HUES6 (cell line): ENCODE data around the gene FES.

ENCODE experiments used
- H3K27ac ChIP-seq: 2 replicates; pipeline ENCODE4 v1.7.0; 2013; ENCODE audit warnings: low read depth, mild to moderate bottlenecking, low read length, inconsistent platforms
- H3K27me3 ChIP-seq: 2 replicates; pipeline ENCODE4 v1.6.1; 2013; ENCODE audit warnings: low read length; ENCODE audit not compliant: control insufficient read depth, insufficient read depth
- H3K36me3 ChIP-seq: 2 replicates; pipeline ENCODE4 v1.6.1; 2013; ENCODE audit warnings: low read length; ENCODE audit not compliant: control insufficient read depth, insufficient read depth
- H3K4me1 ChIP-seq: 2 replicates; pipeline ENCODE4 v1.6.1; 2013; ENCODE audit warnings: low read length; ENCODE audit not compliant: control insufficient read depth, insufficient read depth
- H3K4me3 ChIP-seq: 2 replicates; pipeline ENCODE4 v1.5.1; 2013; ENCODE audit warnings: low read depth, low read length
- H3K9ac ChIP-seq: one replicate; pipeline ENCODE4 v1.6.1; 2013; ENCODE audit warnings: mild to moderate bottlenecking, low read length
- H3K9me3 ChIP-seq: 2 replicates; pipeline ENCODE4 v1.6.1; 2013; ENCODE audit warnings: low read depth, low read length; ENCODE audit not compliant: control insufficient read depth, insufficient read depth

The FES gene

DNA sequence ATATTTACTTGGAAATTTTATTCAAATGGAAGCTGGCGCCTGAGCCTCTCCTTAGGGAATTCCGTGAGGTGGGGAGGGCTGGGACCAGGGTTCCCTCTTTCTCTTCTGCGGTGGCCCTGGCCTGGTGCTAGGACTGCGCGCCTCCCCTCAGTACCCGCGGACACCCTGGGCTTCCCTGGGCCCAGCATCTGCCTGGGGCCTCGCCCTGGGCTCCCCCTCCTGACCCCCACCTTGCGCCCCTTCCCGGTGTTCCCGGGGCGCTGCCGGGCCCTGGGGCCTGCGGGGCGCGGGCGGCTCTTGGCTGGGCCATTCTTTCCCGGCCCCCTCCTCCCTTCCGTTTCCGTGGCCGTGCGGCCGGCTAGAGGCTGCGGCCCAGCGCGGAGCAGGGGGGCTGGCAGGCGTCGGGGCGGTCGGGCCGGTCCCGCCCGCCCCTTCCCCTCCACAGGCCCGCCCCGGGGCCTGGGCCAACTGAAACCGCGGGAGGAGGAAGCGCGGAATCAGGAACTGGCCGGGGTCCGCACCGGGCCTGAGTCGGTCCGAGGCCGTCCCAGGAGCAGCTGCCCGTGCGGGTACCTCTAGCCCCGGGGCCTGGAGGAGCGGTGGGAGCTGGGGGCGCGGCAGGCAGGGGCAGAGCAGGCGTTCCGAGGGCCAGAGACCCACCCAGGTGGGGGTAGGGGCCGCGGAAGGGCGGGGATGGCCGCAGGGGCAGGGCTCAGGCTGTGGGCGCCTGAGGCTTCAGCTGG lies at the start of gene FES:
FES (plus strand) TSS at position 529 of the 743 bp plus-strand sequence. CDS start 542 bp downstream, outside the sequence.
- peak within 1 kb of the TSS; percentile 46 for H3K4me3 ChIP-seq
- H3K27ac ChIP-seq = peak within 1 kb of the TSS; percentile 67
- H3K27me3 ChIP-seq = no peaks in the 10 kb centered on the region
- H3K4me1 ChIP-seq = peaks cover 25% of the 10 kb centered on the region
- peaks cover 28% of the 10 kb centered on the region for H3K36me3 ChIP-seq
- peak within 1 kb of the TSS; percentile 47 for H3K9ac ChIP-seq
- H3K9me3 ChIP-seq = no peaks in the 10 kb centered on the region

- Histone ChIP-seq H3K36me3 (no peaks in the 10 kb centered on the region), H3K9me3 (no peaks in the 10 kb centered on the region), H3K9ac (no peak overlapping the region), H3K4me1 (peaks cover 32% of the 10 kb centered on the region), H3K27me3 (no peaks in the 10 kb centered on the region), H3K4me3 (no peak overlapping the region), H3K27ac (no peak overlapping the region)
These were observed 49.7 kb upstream of the FES start for GRCh38 chr15:90834626-90835025.

GRCh38 chr15:90836296-90836871 lies 47.9 kb upstream of the FES start:
- Histone ChIP-seq H3K4me3 (no peak overlapping the region), H3K9ac (peak overlapping the region; percentile 27), H3K36me3 (no peaks in the 10 kb centered on the region), H3K27ac (no peak overlapping the region), H3K27me3 (no peaks in the 10 kb centered on the region), H3K4me1 (peaks cover 49% of the 10 kb centered on the region), H3K9me3 (no peaks in the 10 kb centered on the region)

DNA sequence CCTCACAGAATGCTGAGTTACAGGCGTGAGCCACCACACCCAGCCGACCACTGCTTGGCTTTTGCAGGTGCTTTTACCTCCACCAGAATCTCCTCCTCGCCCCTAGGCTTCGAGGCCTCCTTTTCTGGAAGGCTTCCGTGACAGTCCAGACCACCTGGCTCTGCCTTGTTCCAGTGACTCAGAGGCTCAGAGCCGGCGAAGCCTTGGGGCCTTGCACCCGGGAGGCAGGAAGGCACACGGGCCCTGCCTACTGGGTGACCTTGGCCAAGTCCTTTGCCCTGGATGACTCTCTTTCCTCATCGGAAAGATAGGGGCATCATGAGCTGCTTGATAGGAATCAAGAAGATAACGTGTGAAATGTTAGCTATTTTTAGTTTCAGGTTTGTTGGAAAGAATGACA lies 47.2 kb upstream of the FES start:
- H3K27me3 ChIP-seq = no peaks in the 10 kb centered on the region
- no peaks in the 10 kb centered on the region for H3K36me3 ChIP-seq
- peaks cover 51% of the 10 kb centered on the region for H3K4me1 ChIP-seq
- H3K9ac ChIP-seq = no peak overlapping the region
- H3K4me3 ChIP-seq = no peak overlapping the region
- no peaks in the 10 kb centered on the region for H3K9me3 ChIP-seq
- H3K27ac ChIP-seq = no peak overlapping the region

DNA sequence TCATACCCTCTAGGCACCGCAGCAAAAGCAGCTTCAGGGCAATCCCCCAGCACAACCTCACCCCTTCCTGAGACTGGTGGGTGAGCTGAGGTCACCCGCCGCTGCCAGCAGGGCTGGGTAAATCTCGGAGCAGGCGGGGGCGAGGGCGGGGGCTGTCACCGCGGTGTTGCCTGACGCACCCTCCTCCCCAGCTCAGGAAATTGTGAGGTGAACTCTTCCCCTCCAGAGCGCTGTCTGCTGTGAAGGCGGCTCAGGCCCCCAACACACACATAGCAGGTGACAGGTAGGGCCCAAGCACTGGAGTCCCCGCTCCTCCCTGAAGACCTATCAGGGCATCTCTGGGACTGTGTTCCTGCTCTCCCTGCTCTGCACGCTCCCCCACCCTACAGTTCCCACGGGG lies 46.2 kb upstream of the FES start:
- no peaks in the 10 kb centered on the region for H3K9me3 ChIP-seq
- peaks cover 51% of the 10 kb centered on the region for H3K4me1 ChIP-seq
- H3K4me3 ChIP-seq = no peak overlapping the region
- H3K9ac ChIP-seq = peak overlapping the region; percentile 16
- H3K27me3 ChIP-seq = no peaks in the 10 kb centered on the region
- no peaks in the 10 kb centered on the region for H3K36me3 ChIP-seq
- H3K27ac ChIP-seq = no peak overlapping the region

DNA sequence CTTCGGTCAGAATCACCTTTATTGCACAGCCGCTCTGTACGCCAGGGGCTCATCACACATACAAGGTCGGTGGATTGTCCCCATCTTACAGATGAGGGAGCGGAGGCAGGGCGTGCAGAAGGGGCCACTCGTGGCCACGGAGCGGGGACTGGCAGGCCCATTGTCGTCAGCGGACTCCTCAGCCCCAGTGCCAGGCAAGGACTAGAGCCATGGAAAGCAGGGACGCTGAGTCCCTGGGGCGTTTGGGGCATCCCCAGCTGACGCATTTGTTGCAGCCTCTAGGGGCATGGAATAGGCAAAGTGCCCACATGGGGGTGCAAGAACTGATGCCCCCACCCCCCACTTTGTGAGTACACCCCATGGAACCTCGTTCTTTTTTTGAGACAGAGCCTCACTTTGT lies 45.8 kb upstream of the FES start:
- no peak overlapping the region for H3K27ac ChIP-seq
- no peak overlapping the region for H3K4me3 ChIP-seq
- H3K36me3 ChIP-seq = no peaks in the 10 kb centered on the region
- peaks cover 51% of the 10 kb centered on the region for H3K4me1 ChIP-seq
- H3K27me3 ChIP-seq = no peaks in the 10 kb centered on the region
- H3K9me3 ChIP-seq = no peaks in the 10 kb centered on the region
- peak overlapping the region; percentile 16 for H3K9ac ChIP-seq

DNA sequence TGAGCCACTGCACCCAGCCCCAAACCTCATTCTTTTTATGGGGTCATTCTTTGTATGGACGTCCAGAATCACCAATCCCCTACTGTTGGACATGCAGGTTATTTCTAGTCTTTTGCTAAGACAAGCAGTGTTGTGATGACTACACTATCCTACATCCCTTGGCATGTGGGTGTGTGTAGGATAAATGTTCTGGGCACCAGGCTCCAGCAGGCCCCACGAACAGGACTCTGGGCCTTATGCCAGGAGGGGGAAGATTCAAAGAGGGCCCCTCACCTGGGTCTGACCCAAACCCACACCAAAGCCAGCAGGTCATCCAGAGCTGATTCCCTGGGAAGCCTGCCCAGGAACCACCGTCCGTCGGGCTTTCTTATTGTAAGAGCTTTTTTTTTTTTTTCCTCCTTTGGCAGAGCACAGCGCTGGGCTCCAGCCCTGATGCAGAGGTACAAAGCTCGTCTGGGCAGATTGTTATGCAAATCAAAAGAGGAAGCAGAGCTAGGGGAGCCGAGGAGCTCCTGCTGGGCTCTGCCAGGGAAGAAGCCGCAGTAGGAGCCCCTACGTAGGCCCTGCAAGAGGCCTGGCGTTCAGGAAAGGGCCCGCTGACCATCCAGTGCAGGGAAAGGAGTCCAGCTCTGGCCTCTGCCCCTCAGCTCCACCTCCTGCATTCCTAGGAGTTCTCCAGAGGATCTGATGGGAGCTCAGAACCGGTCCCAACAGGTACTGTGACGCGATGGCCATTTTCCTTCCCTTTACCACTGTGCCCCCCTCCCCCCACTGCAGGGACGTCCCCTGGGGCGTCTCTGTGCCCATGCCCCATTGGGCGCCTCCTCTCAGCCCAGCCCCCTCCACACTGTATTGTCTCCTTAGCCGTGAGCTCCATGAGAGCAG lies 44.9 kb upstream of the FES start:
- H3K27me3 ChIP-seq = no peaks in the 10 kb centered on the region
- H3K4me3 ChIP-seq = peak overlapping the region; percentile 36
- peak overlapping the region; percentile 76 for H3K9ac ChIP-seq
- peak overlapping the region; percentile 60; the same call in 1 of the 2 replicates for H3K27ac ChIP-seq
- H3K9me3 ChIP-seq = no peaks in the 10 kb centered on the region
- H3K4me1 ChIP-seq = peaks cover 50% of the 10 kb centered on the region
- no peaks in the 10 kb centered on the region for H3K36me3 ChIP-seq

- no peaks in the 10 kb centered on the region for H3K27me3 ChIP-seq
- H3K9ac ChIP-seq = peak overlapping the region; percentile 76
- no peaks in the 10 kb centered on the region for H3K9me3 ChIP-seq
- H3K36me3 ChIP-seq = no peaks in the 10 kb centered on the region
- H3K4me3 ChIP-seq = peak overlapping the region; percentile 36
- peaks cover 47% of the 10 kb centered on the region for H3K4me1 ChIP-seq
- peak overlapping the region; percentile 60; the same call in 1 of the 2 replicates for H3K27ac ChIP-seq
These were observed 44.0 kb upstream of the FES start for GRCh38 chr15:90840157-90840855.

DNA sequence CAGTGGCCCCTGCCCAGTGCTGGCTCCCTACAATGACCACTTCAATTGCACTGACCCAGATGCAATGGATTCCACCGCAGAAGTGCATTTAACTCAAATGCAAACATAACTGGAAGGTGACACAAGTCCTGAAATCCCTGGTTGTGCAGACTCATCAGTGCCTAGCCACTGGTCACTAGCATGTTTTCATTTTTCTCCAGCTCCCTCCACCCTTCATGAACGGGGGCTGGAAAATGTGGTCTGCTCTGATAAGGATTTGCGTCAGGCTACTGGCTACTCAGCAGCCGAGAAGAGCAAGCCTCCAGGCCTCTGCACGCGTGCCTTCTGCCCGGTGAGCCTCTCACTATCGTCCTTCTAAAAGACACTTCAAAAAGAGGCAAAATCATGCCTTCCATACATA lies 43.4 kb upstream of the FES start:
- Histone ChIP-seq H3K4me3 (no peak overlapping the region), H3K36me3 (no peaks in the 10 kb centered on the region), H3K4me1 (peaks cover 47% of the 10 kb centered on the region), H3K27ac (no peak overlapping the region; the same call in 1 of the 2 replicates), H3K9me3 (no peaks in the 10 kb centered on the region), H3K27me3 (no peaks in the 10 kb centered on the region), H3K9ac (no peak overlapping the region)

- Histone ChIP-seq H3K4me1 (peaks cover 19% of the 10 kb centered on the region), H3K9me3 (no peaks in the 10 kb centered on the region), H3K9ac (no peak overlapping the region), H3K27ac (no peak overlapping the region), H3K4me3 (no peak overlapping the region), H3K27me3 (no peaks in the 10 kb centered on the region), H3K36me3 (no peaks in the 10 kb centered on the region)
These were observed 39.6 kb upstream of the FES start for GRCh38 chr15:90844696-90845095.
